GM12878 (cell line): ENCODE measurements around the gene EHD1. TPM values are rescaled to one million over a fixed set of nuclear protein-coding genes. Genes with fewer than 3 reads are reported as not detected.
"Not testable (repeated sequence)": the region's sequence is repeated elsewhere in the genome, so short reads cannot be mapped to it uniquely, and the experiment has no call there.

ENCODE experiments used
- ATAC-seq: fragments of 200-7000 bp; cut with Tn5 transposase; 3 replicates; pipeline ENCODE4 v1.9.1; 2020; ENCODE audit warnings: mild to moderate bottlenecking, moderate library complexity
- BruUV-seq: library from RNA; stranded (reverse); fragments of 400-500 nt; replicated peaks from 2 replicates; lab custom pipeline; 2021; lab: Mats Ljungman, UMichigan
- CTCF ChIA-PET: fragments of 300-600 bp; sonication (Branson Sonifier 250); formaldehyde crosslinking; extraction: SDS; loops from one replicate; lab custom pipeline; 2021; ENCODE audit warnings: inconsistent platforms; lab: Yijun Ruan, JAX
- POLR2A ChIA-PET: fragments of 350-600 bp; formaldehyde crosslinking; extraction: SDS; loops from one replicate; lab custom pipeline; 2021; ENCODE audit warnings: inconsistent platforms; lab: Charles Lee
- RAD21 ChIA-PET: fragments of 300-600 bp; sonication (Branson Sonifier 250); formaldehyde crosslinking; loops from one replicate; lab custom pipeline; 2023; ENCODE audit warnings: antibody characterized with exemption; ENCODE audit not compliant: unreplicated experiment; lab: Charles Lee
- SMC1A ChIA-PET: fragments of 300-600 bp; sonication (Branson Sonifier 250); formaldehyde crosslinking; loops from one replicate; lab custom pipeline; 2023; ENCODE audit not compliant: unreplicated experiment, uncharacterized antibody; lab: Charles Lee
- DNase-seq: peaks from one replicate; pipeline ENCODE4 v3.0.0-alpha.2; 2011; ENCODE audit warnings: low read depth, low spot score
- FAIRE-seq: peaks from 3 replicates; lab custom pipeline; 2011; peaks lifted over from hg19 to GRCh38; lab: Jason Lieb, UNC
- H2AFZ ChIP-seq: 2 replicates; pipeline ENCODE4 v1.6.0; 2011; ENCODE audit warnings: low read depth, low read length, control low read depth; ENCODE audit not compliant: control insufficient read depth
- H3K27ac ChIP-seq: 2 replicates; pipeline ENCODE4 v1.5.1; 2011; ENCODE audit warnings: control low read depth; ENCODE audit not compliant: control insufficient read depth, insufficient read depth
- H3K27me3 ChIP-seq, 2 experiments: replicated peaks in 1 of 2; 2 replicates each; pipeline versions ENCODE4 v1.6.0 to v1.6.1; 2011; ENCODE audit warnings: low read length in 1 of 2; ENCODE audit not compliant: control insufficient read depth in 2 of 2, insufficient read depth in 2 of 2
- H3K36me3 ChIP-seq, 2 experiments: 2 replicates each; pipeline ENCODE4 v1.5.1; 2011; ENCODE audit warnings: low read length in 1 of 2; ENCODE audit not compliant: control insufficient read depth in 2 of 2, insufficient read depth in 2 of 2
- H3K4me1 ChIP-seq: 2 replicates; pipeline ENCODE4 v1.6.1; 2011; ENCODE audit warnings: mild to moderate bottlenecking, low read length, moderate library complexity, mixed read lengths; ENCODE audit not compliant: control insufficient read depth, insufficient read depth
- H3K4me2 ChIP-seq: 2 replicates; pipeline ENCODE4 v1.6.0; 2011; ENCODE audit warnings: control low read depth; ENCODE audit not compliant: control insufficient read depth, insufficient read depth
- H3K4me3 ChIP-seq: fragments of 200-600 bp; sonication (generic); 2 replicates; pipeline ENCODE4 v1.5.1; 2016
- H3K79me2 ChIP-seq: 2 replicates; pipeline ENCODE4 v1.6.0; 2011; ENCODE audit warnings: low read length; ENCODE audit not compliant: control insufficient read depth, insufficient read depth
- H3K9ac ChIP-seq: 2 replicates; pipeline ENCODE4 v1.8.0; 2011; ENCODE audit warnings: low read length, control low read depth, mixed read lengths; ENCODE audit not compliant: control insufficient read depth, insufficient read depth
- H3K9me3 ChIP-seq: replicated peaks from 3 replicates; pipeline ENCODE4 v1.5.1; 2011; ENCODE audit warnings: mild to moderate bottlenecking, low read length; ENCODE audit not compliant: control insufficient read depth, insufficient read depth
- H4K20me1 ChIP-seq: 2 replicates; pipeline ENCODE4 v1.6.0; 2011; ENCODE audit not compliant: control insufficient read depth, insufficient read depth
- ATF7 ChIP-seq: fragments of 450-650 bp; IDR thresholded peaks from 2 replicates; pipeline ENCODE4 v1.6.1; 2016; ENCODE audit warnings: low read depth, mild to moderate bottlenecking
- EGR1 ChIP-seq, 2 experiments: IDR thresholded peaks; 1 replicate in 1 of 2; 2 replicates in 1 of 2; pipeline ENCODE4 v1.6.1; 2011 to 2012; ENCODE audit warnings: low read depth in 2 of 2, low read length in 2 of 2, borderline replicate concordance in 1 of 2, mild to moderate bottlenecking in 1 of 2, moderate library complexity in 1 of 2
- JUNB ChIP-seq: IDR thresholded peaks from 2 replicates; pipeline ENCODE4 v1.6.1; 2016; ENCODE audit warnings: antibody characterized with exemption, mild to moderate bottlenecking
- JUND ChIP-seq: IDR thresholded peaks from 2 replicates; pipeline ENCODE4 v1.6.1; 2012; ENCODE audit warnings: low read depth, mild to moderate bottlenecking, low read length, improper control_type of control experiment, moderate library complexity
- MYC ChIP-seq: IDR thresholded peaks from 2 replicates; pipeline ENCODE4 v1.6.1; 2011; ENCODE audit warnings: mild to moderate bottlenecking, low read length, moderate library complexity, inconsistent platforms; ENCODE audit not compliant: insufficient read depth, insufficient replicate concordance, insufficient read length, severe bottlenecking
- NFIC ChIP-seq: IDR thresholded peaks from 2 replicates; pipeline ENCODE4 v1.6.1; 2012; ENCODE audit warnings: low read depth, mild to moderate bottlenecking, inconsistent platforms, low read length, moderate library complexity
- NFYA ChIP-seq: IDR thresholded peaks from 2 replicates; pipeline ENCODE4 v1.6.1; 2011; ENCODE audit warnings: low read depth, mild to moderate bottlenecking, low read length, improper control_type of control experiment, borderline replicate concordance
- NR2F1 ChIP-seq: fragments of 450-650 bp; conservative IDR thresholded peaks from 2 replicates; pipeline ENCODE4 v1.6.1; 2017; ENCODE audit warnings: mild to moderate bottlenecking
- PAX5 ChIP-seq: IDR thresholded peaks from 2 replicates; pipeline ENCODE4 v1.6.1; 2011; ENCODE audit warnings: low read depth, low read length, borderline replicate concordance
- PAX8 ChIP-seq: fragments of 450-650 bp; IDR thresholded peaks from 2 replicates; pipeline ENCODE4 v1.6.1; 2017; ENCODE audit warnings: mild to moderate bottlenecking, moderate library complexity
- RAD51 ChIP-seq: fragments of 450-650 bp; IDR thresholded peaks from 2 replicates; pipeline ENCODE4 v1.6.1; 2016; ENCODE audit warnings: moderate library complexity, mild to moderate bottlenecking, inconsistent platforms
- RB1 ChIP-seq: fragments of 450-650 bp; formaldehyde crosslinking; IDR thresholded peaks from 2 replicates; pipeline ENCODE4 v1.6.1; 2017; ENCODE audit warnings: mild to moderate bottlenecking, borderline replicate concordance
- SMC3 ChIP-seq: IDR thresholded peaks from 2 replicates; pipeline ENCODE4 v1.6.1; 2011; ENCODE audit warnings: low read length, improper control_type of control experiment, borderline replicate concordance
- SP1 ChIP-seq: IDR thresholded peaks from one replicate; pipeline ENCODE4 v1.6.1; 2011; ENCODE audit warnings: low read depth, low read length
- SREBF2 ChIP-seq: IDR thresholded peaks from 2 replicates; pipeline ENCODE4 v1.6.1; 2012; ENCODE audit warnings: mild to moderate bottlenecking, low read length
- SUZ12 ChIP-seq: fragments of 200-600 bp; sonication (generic); IDR thresholded peaks from one replicate; pipeline ENCODE4 v1.6.1; 2018; ENCODE audit warnings: antibody characterized with exemption, mild to moderate bottlenecking; ENCODE audit not compliant: unreplicated experiment
- TCF12 ChIP-seq: IDR thresholded peaks from 2 replicates; pipeline ENCODE4 v1.6.1; 2011; ENCODE audit warnings: low read depth, mild to moderate bottlenecking, low read length
- YBX1 ChIP-seq: fragments of 450-650 bp; IDR thresholded peaks from 2 replicates; pipeline ENCODE4 v1.6.1; 2016; ENCODE audit warnings: antibody characterized with exemption
- ZNF622 ChIP-seq: fragments of 450-650 bp; IDR thresholded peaks from 2 replicates; pipeline ENCODE4 v1.6.1; 2017; ENCODE audit warnings: mild to moderate bottlenecking, inconsistent platforms
- WGBS: methylation state at CpG from one replicate; pipeline ENCODE4 v1.1.6; 2016; ENCODE audit warnings: low lambda C conversion rate; ENCODE audit not compliant: insufficient replicate concordance, insufficient coverage; ENCODE audit errors: missing lambda C conversion rate; 5-methylcytosine and 5-hydroxymethylcytosine counted together
- in situ Hi-C: fragments of 300-500 bp; cut with MboI; formaldehyde crosslinking; loops from 9 replicates; pipeline ENCODE4 v1.14.3; 2018; ENCODE audit warnings: mixed read lengths
- intact Hi-C: fragments of 100-400 bp; cut with micrococcal nuclease; formaldehyde crosslinking; loops from one replicate; pipeline ENCODE4 v1.14.2; 2022; ENCODE audit not compliant: unreplicated experiment
- polyA plus RNA-seq, 11 experiments: library from polyadenylated mRNA; depleted of rRNA in 4 of 11; unstranded in 6 of 11; stranded (reverse) in 5 of 11; fragments of >200 nt; fragmentation: Nextera tagmentation in 4 of 11; fragmentation: Illumina TruSeq in 1 of 11; extraction: Ambion mirVana in 4 of 11; extraction: Trizol in 1 of 11; gene quantifications; 1 replicate in 1 of 11; 2 replicates in 10 of 11; pipeline versions ENCODE4 v1.2.1 to v1.2.3, GENCODE V29; 2011 to 2016; ENCODE audit warnings: inconsistent platforms in 2 of 11, missing spikeins in 2 of 11, low read depth in 1 of 11
- total RNA-seq, 4 experiments: library from RNA; depleted of rRNA in 3 of 4; stranded (reverse); fragments of >200 nt in 3 of 4; fragmentation: Illumina TruSeq in 1 of 4; extraction: Trizol in 1 of 4; gene quantifications; 2 replicates each; pipeline versions ENCODE4 v1.2.1 to v1.2.3, GENCODE V29; 2013 to 2021
- TF ChIP-seq, protein P1 (sequence below): IDR thresholded peaks from 2 replicates; pipeline ENCODE4 v1.6.1; 2011; ENCODE audit warnings: mild to moderate bottlenecking, low read depth, low read length, moderate library complexity; ENCODE audit not compliant: insufficient replicate concordance
- TF ChIP-seq, protein P2 (sequence below), 3 experiments: IDR thresholded peaks in 2 of 3; conservative IDR thresholded peaks in 1 of 3; 2 replicates each; pipeline ENCODE4 v1.5.1; 2011; ENCODE audit warnings: low read depth in 3 of 3, low read length in 3 of 3, mild to moderate bottlenecking in 3 of 3, control low read depth in 2 of 3, moderate library complexity in 2 of 3, inconsistent platforms in 1 of 3, mixed read lengths in 1 of 3; ENCODE audit not compliant: control insufficient read depth in 2 of 3, insufficient read depth in 1 of 3; ENCODE audit errors: extremely low read depth in 1 of 3
- TF ChIP-seq, protein P3 (sequence below): IDR thresholded peaks from 2 replicates; pipeline ENCODE4 v1.6.1; 2012; ENCODE audit warnings: low read depth, low read length, improper control_type of control experiment

Gene EHD1
- total and polyA plus RNA-seq, 10 of the 15 experiments (the other 5 are each of a cell fraction or from before 2014, with no cell fraction given), result 1.0 to 165 (median 66.5) TPM

DNA sequence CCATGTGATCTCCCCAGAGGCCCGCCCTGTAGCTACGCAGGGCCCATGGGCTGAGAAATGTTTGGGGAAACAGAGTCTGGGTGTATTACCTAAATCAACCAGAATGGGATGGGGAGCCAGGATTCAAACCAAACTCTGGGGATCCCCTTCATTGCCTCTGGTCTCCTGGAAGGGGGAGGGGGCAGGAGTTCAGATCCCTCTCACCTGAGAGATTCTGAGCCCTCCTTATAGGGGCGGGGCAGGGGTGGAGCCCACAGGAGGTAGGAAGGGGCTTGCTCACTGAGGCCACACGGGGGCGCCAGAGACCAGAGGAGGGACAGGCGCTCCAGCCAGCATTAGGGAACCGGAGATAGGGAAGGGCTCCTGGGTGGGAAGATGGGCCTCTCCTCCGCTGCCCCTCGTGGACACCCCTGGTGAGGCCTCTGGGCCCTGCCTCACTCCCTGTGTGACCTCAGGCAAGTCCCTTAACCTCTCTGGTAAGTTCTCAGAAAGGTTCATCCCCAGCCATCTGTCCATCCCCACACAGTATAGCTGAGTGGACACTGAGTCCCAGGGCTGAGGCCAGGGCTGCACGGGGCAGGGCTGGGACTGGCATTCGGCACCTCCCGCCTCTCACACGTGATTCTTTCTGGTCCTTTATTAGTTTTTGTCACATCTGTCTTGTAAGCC is 31.3 kb downstream of the EHD1 start (continued):
- TF ChIP-seq EGR1 (IDR thresholded peaks at IDR 0.05; ENCODE audit: borderline replicate concordance in 1 of 2, low read depth in 2 of 2, low read length in 2 of 2), result 0 out of 3 replicates have a peak, but pooled peaks of 1 of the 2 experiments have one; percentile 13
- TF ChIP-seq, protein P1, sequence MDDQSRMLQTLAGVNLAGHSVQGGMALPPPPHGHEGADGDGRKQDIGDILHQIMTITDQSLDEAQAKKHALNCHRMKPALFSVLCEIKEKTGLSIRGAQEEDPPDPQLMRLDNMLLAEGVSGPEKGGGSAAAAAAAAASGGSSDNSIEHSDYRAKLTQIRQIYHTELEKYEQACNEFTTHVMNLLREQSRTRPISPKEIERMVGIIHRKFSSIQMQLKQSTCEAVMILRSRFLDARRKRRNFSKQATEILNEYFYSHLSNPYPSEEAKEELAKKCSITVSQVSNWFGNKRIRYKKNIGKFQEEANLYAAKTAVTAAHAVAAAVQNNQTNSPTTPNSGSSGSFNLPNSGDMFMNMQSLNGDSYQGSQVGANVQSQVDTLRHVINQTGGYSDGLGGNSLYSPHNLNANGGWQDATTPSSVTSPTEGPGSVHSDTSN, result no peak
- TF ChIP-seq YBX1, result no peak
- TF ChIP-seq SUZ12, result no peak
- no peak for TF ChIP-seq RAD51
- 0 out of 2 replicates have a peak, but pooled peaks have one; percentile 43 for TF ChIP-seq NR2F1
- no peak for TF ChIP-seq PAX8
- no peak for TF ChIP-seq JUNB
- TF ChIP-seq RB1, result peak; percentile 68; the same call in 1 of the 2 replicates
- TF ChIP-seq TCF12, result 0 out of 2 replicates have a peak, but pooled peaks have one; percentile 26
- no peak for TF ChIP-seq PAX5
- TF ChIP-seq, protein P2, sequence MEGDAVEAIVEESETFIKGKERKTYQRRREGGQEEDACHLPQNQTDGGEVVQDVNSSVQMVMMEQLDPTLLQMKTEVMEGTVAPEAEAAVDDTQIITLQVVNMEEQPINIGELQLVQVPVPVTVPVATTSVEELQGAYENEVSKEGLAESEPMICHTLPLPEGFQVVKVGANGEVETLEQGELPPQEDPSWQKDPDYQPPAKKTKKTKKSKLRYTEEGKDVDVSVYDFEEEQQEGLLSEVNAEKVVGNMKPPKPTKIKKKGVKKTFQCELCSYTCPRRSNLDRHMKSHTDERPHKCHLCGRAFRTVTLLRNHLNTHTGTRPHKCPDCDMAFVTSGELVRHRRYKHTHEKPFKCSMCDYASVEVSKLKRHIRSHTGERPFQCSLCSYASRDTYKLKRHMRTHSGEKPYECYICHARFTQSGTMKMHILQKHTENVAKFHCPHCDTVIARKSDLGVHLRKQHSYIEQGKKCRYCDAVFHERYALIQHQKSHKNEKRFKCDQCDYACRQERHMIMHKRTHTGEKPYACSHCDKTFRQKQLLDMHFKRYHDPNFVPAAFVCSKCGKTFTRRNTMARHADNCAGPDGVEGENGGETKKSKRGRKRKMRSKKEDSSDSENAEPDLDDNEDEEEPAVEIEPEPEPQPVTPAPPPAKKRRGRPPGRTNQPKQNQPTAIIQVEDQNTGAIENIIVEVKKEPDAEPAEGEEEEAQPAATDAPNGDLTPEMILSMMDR (IDR thresholded peaks at IDR 0.05 in 2 of 3, conservative IDR thresholded peaks at IDR 0.05 in 1 of 3; ENCODE audit: control insufficient read depth in 2 of 3, extremely low read depth in 1 of 3, insufficient read depth in 1 of 3, low read depth in 3 of 3, low read length in 3 of 3), result peak; percentile 86 to 97 (median 96)
- TF ChIP-seq JUND, result no peak
- no peak for TF ChIP-seq ATF7
- TF ChIP-seq SREBF2, result no peak
- TF ChIP-seq SP1, result peak; percentile 40
- TF ChIP-seq ZNF622, result no peak
- no peak for TF ChIP-seq NFIC
- TF ChIP-seq NFYA, result no peak
- no peak for TF ChIP-seq MYC
- peak; percentile 95 for TF ChIP-seq SMC3
- TF ChIP-seq, protein P3, sequence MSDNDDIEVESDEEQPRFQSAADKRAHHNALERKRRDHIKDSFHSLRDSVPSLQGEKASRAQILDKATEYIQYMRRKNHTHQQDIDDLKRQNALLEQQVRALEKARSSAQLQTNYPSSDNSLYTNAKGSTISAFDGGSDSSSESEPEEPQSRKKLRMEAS, result 0 out of 2 replicates have a peak, but pooled peaks have one; percentile 27

DNA sequence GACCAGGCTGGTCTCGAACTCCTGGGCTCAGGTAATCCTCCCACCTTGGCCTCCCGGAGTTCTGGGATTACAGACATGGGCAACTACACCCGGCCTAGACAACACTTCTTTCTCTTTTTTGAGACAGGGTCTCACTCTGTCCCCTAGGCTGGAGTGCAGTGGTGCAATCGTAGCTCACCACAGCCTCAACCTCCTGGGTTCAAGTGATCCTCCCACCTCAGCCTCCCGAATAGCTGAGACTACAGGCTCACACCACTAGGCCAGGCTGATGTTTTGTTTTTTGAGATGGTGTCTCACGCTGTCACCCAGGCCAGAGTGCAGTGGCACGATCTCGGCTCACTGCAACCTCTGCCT is 32.7 kb downstream of the EHD1 start:
- POLR2A ChIA-PET, result interaction anchor here (0.5 to 12.2 kb wide), 3 partner anchors 18 to 54 kb away, joined by 3 to 232 read pairs (median 3); no protein-coding TSS in a partner anchor
- not testable (repeated sequence) for H3K27ac ChIP-seq, H3K79me2 ChIP-seq, H3K9me3 ChIP-seq, H3K27me3 ChIP-seq, H3K4me2 ChIP-seq, H3K36me3 ChIP-seq, FAIRE-seq, H2AFZ ChIP-seq, ATAC-seq, H3K9ac ChIP-seq, BruUV-seq, DNase-seq, H4K20me1 ChIP-seq, H3K4me3 ChIP-seq
- peaks cover 41% of the 10 kb centered on the region for H3K4me1 ChIP-seq
- CTCF ChIA-PET, result interaction anchor here (0.6 to 28.8 kb wide), 18 partner anchors 18 to 487 kb away, joined by 3 to 1208 read pairs (median 4); partner anchors contain the start of genes ARL2, BATF2, EHD1 and FAU
- RAD21 ChIA-PET, result interaction anchor here (0.6 to 12.9 kb wide), 5 partner anchors 19 to 514 kb away, joined by 3 to 316 read pairs (median 3); no protein-coding TSS in a partner anchor
- in situ Hi-C loops, result loop anchor here (5.0 kb wide), 1 partner anchor 47 kb away; no protein-coding TSS in a partner anchor
- WGBS, result 87% methylated on average over 8 of the region's 8 CpGs
- SMC1A ChIA-PET, result interaction anchor here (1.3 to 12.7 kb wide), 6 partner anchors 18 to 166 kb away, joined by 3 to 306 read pairs (median 30); partner anchors contain the start of gene BATF2
- intact Hi-C loops, result loop anchor here (2.0 to 10.0 kb wide), 3 partner anchors 169 to 409 kb away; partner anchors contain the start of genes ARL2 and ZNHIT2
